GM12878 (cell line): Measurements from ENCODE around the gene MAST4.

ENCODE experiments used
- BCL11A ChIP-seq: IDR thresholded peaks from 2 replicates; pipeline ENCODE4 v1.6.1; 2011; ENCODE audit warnings: low read depth, low read length
- CTCF ChIP-seq, 3 experiments: IDR thresholded peaks in 2 of 3; conservative IDR thresholded peaks in 1 of 3; 2 replicates each; pipeline ENCODE4 v1.5.1; 2011; ENCODE audit warnings: low read depth in 3 of 3, low read length in 3 of 3, mild to moderate bottlenecking in 3 of 3, control low read depth in 2 of 3, moderate library complexity in 2 of 3, inconsistent platforms in 1 of 3, mixed read lengths in 1 of 3; ENCODE audit not compliant: control insufficient read depth in 2 of 3, insufficient read depth in 1 of 3; ENCODE audit errors: extremely low read depth in 1 of 3
- EZH2 ChIP-seq: IDR thresholded peaks from 2 replicates; pipeline ENCODE4 v1.6.1; 2012; ENCODE audit warnings: low read depth, mild to moderate bottlenecking, control low read depth, inconsistent platforms, low read length, borderline replicate concordance; ENCODE audit not compliant: control insufficient read depth
- JUND ChIP-seq: IDR thresholded peaks from 2 replicates; pipeline ENCODE4 v1.6.1; 2012; ENCODE audit warnings: low read depth, mild to moderate bottlenecking, low read length, improper control_type of control experiment, moderate library complexity
- MXI1 ChIP-seq: fragments of 150-350 bp; IDR thresholded peaks from 2 replicates; pipeline ENCODE4 v1.6.1; 2011; ENCODE audit warnings: low read depth, mild to moderate bottlenecking, inconsistent platforms, low read length, improper control_type of control experiment
- POLR2A ChIP-seq: IDR thresholded peaks from 2 replicates; pipeline ENCODE4 v1.6.1; 2011; ENCODE audit warnings: low read depth, mild to moderate bottlenecking, low read length
- POLR2AphosphoS5 ChIP-seq: IDR thresholded peaks from 2 replicates; pipeline ENCODE4 v1.6.1; 2011; ENCODE audit warnings: mild to moderate bottlenecking, low read length, inconsistent platforms
- RAD21 ChIP-seq: IDR thresholded peaks from 2 replicates; pipeline ENCODE4 v1.6.1; 2011; ENCODE audit warnings: mild to moderate bottlenecking, low read depth, low read length, moderate library complexity; ENCODE audit not compliant: insufficient read depth
- RFX5 ChIP-seq: IDR thresholded peaks from 2 replicates; pipeline ENCODE4 v1.6.1; 2011; ENCODE audit warnings: low read depth, low read length, improper control_type of control experiment
- YY1 ChIP-seq: IDR thresholded peaks from 2 replicates; pipeline ENCODE4 v1.6.1; 2011; ENCODE audit warnings: low read depth, mild to moderate bottlenecking, low read length
- TF ChIP-seq, protein P1 (sequence below): fragments of 450-650 bp; IDR thresholded peaks from 2 replicates; pipeline ENCODE4 v1.6.1; 2018; ENCODE audit warnings: borderline replicate concordance, mild to moderate bottlenecking; ENCODE audit not compliant: partially characterized antibody
- TF ChIP-seq, protein P2 (sequence below): IDR thresholded peaks from 2 replicates; pipeline ENCODE4 v1.6.1; 2012; ENCODE audit warnings: mild to moderate bottlenecking, low read depth, low read length

DNA sequence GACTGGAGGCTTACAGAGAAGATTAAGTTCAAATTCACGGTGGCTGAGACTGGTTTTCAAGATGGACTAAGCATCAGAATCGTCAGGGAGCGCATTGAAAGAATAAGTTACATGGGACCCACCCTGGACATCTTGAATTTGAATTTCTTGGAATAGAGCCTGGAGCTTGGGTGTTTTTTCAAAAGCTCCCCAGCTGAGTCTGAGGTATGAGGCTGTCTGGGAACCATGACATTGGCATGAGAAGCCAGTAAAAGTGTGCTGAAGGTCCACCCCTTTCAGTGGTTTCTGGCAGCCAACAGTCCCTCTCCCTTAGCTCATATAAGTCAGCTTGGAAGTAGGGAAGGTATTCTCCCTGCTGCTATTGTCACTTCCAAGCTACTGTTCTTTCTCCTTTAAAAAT, 97.8 kb downstream of the MAST4 start:
- TF ChIP-seq RFX5 = no peak
- TF ChIP-seq JUND = no peak
- TF ChIP-seq EZH2 = no peak
- TF ChIP-seq BCL11A = no peak
- TF ChIP-seq, protein P1, sequence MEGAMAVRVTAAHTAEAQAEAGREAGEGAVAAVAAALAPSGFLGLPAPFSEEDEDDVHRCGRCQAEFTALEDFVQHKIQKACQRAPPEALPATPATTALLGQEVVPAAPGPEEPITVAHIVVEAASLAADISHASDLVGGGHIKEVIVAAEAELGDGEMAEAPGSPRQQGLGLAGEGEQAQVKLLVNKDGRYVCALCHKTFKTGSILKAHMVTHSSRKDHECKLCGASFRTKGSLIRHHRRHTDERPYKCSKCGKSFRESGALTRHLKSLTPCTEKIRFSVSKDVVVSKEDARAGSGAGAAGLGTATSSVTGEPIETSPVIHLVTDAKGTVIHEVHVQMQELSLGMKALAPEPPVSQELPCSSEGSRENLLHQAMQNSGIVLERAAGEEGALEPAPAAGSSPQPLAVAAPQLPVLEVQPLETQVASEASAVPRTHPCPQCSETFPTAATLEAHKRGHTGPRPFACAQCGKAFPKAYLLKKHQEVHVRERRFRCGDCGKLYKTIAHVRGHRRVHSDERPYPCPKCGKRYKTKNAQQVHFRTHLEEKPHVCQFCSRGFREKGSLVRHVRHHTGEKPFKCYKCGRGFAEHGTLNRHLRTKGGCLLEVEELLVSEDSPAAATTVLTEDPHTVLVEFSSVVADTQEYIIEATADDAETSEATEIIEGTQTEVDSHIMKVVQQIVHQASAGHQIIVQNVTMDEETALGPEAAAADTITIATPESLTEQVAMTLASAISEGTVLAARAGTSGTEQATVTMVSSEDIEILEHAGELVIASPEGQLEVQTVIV = no peak
- no peak for TF ChIP-seq POLR2AphosphoS5
- TF ChIP-seq MXI1 = no peak
- no peak for TF ChIP-seq YY1
- no peak for TF ChIP-seq CTCF (IDR thresholded peaks at IDR 0.05 in 2 of 3, conservative IDR thresholded peaks at IDR 0.05 in 1 of 3; ENCODE audit: control insufficient read depth in 2 of 3, extremely low read depth in 1 of 3, insufficient read depth in 1 of 3, low read depth in 3 of 3, low read length in 3 of 3)
- TF ChIP-seq POLR2A = no peak
- TF ChIP-seq, protein P2, sequence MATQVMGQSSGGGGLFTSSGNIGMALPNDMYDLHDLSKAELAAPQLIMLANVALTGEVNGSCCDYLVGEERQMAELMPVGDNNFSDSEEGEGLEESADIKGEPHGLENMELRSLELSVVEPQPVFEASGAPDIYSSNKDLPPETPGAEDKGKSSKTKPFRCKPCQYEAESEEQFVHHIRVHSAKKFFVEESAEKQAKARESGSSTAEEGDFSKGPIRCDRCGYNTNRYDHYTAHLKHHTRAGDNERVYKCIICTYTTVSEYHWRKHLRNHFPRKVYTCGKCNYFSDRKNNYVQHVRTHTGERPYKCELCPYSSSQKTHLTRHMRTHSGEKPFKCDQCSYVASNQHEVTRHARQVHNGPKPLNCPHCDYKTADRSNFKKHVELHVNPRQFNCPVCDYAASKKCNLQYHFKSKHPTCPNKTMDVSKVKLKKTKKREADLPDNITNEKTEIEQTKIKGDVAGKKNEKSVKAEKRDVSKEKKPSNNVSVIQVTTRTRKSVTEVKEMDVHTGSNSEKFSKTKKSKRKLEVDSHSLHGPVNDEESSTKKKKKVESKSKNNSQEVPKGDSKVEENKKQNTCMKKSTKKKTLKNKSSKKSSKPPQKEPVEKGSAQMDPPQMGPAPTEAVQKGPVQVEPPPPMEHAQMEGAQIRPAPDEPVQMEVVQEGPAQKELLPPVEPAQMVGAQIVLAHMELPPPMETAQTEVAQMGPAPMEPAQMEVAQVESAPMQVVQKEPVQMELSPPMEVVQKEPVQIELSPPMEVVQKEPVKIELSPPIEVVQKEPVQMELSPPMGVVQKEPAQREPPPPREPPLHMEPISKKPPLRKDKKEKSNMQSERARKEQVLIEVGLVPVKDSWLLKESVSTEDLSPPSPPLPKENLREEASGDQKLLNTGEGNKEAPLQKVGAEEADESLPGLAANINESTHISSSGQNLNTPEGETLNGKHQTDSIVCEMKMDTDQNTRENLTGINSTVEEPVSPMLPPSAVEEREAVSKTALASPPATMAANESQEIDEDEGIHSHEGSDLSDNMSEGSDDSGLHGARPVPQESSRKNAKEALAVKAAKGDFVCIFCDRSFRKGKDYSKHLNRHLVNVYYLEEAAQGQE = no peak
- TF ChIP-seq RAD21 = no peak
